Keratinocyte (primary cell): ENCODE measurements around the gene SRSF2. TPM values are rescaled to one million over a fixed set of nuclear protein-coding genes. Genes with fewer than 3 reads are reported as not detected.
"Not testable (repeated sequence)": the region's sequence is repeated elsewhere in the genome, so short reads cannot be mapped to it uniquely, and the experiment has no call there.

Experiments
- DNase-seq: peaks from one replicate; pipeline ENCODE4 v3.0.0-alpha.2; 2011; ENCODE audit warnings: low read depth, missing footprints, low spot score
- FAIRE-seq: peaks from 2 replicates; lab custom pipeline; 2011; peaks lifted over from hg19 to GRCh38; lab: Jason Lieb, UNC
- H2AFZ ChIP-seq: 2 replicates; pipeline ENCODE4 v1.6.0; 2012; ENCODE audit warnings: low read length, control low read depth, inconsistent platforms; ENCODE audit not compliant: control insufficient read depth
- H3K27ac ChIP-seq: 2 replicates; pipeline ENCODE4 v1.5.1; 2011; ENCODE audit warnings: low read length; ENCODE audit not compliant: control insufficient read depth, insufficient read depth
- H3K27me3 ChIP-seq: 3 replicates; pipeline ENCODE4 v1.6.0; 2011; ENCODE audit warnings: low read length; ENCODE audit not compliant: control insufficient read depth, insufficient read depth; ENCODE audit errors: extremely low read depth
- H3K36me3 ChIP-seq, 2 experiments: 2 replicates in 1 of 2; 3 replicates in 1 of 2; pipeline ENCODE4 v1.5.1; 2011; ENCODE audit warnings: low read length in 2 of 2, mild to moderate bottlenecking in 1 of 2; ENCODE audit not compliant: control insufficient read depth in 2 of 2, insufficient read depth in 2 of 2; ENCODE audit errors: extremely low read depth in 1 of 2
- H3K4me1 ChIP-seq: 3 replicates; pipeline ENCODE4 v1.5.1; 2011; ENCODE audit warnings: low read length; ENCODE audit not compliant: control insufficient read depth, insufficient read depth; ENCODE audit errors: extremely low read depth
- H3K4me2 ChIP-seq: 3 replicates; pipeline ENCODE4 v1.6.0; 2011; ENCODE audit warnings: low read depth, low read length; ENCODE audit not compliant: control insufficient read depth, insufficient read depth; ENCODE audit errors: extremely low read depth
- H3K4me3 ChIP-seq, 3 experiments: fragments of 200-600 bp in 1 of 3; sonication (generic) in 1 of 3; 2 replicates in 2 of 3; 3 replicates in 1 of 3; pipeline ENCODE4 v1.5.1; 2011 to 2016; ENCODE audit warnings: low read length in 3 of 3, mild to moderate bottlenecking in 3 of 3, control low read depth in 2 of 3, inconsistent platforms in 1 of 3, low read depth in 1 of 3, mixed read lengths in 1 of 3, mixed run types in 1 of 3, moderate library complexity in 1 of 3; ENCODE audit not compliant: control insufficient read depth in 2 of 3, insufficient read depth in 2 of 3; ENCODE audit errors: extremely low read depth in 1 of 3
- H3K79me2 ChIP-seq: 2 replicates; pipeline ENCODE4 v1.6.0; 2012; ENCODE audit warnings: low read length; ENCODE audit not compliant: control insufficient read depth, insufficient read depth
- H3K9ac ChIP-seq: 3 replicates; pipeline ENCODE4 v1.6.0; 2011; ENCODE audit warnings: low read length; ENCODE audit not compliant: control insufficient read depth, insufficient read depth; ENCODE audit errors: extremely low read depth
- H3K9me1 ChIP-seq: 3 replicates; pipeline ENCODE4 v1.6.0; 2011; ENCODE audit warnings: low read length; ENCODE audit not compliant: control insufficient read depth, insufficient read depth; ENCODE audit errors: extremely low read depth
- H3K9me3 ChIP-seq: 2 replicates; pipeline ENCODE4 v1.5.1; 2012; ENCODE audit warnings: low read depth, low read length; ENCODE audit not compliant: control insufficient read depth
- H4K20me1 ChIP-seq: 3 replicates; pipeline ENCODE4 v1.6.0; 2011; ENCODE audit warnings: low read length; ENCODE audit not compliant: control insufficient read depth, insufficient read depth; ENCODE audit errors: extremely low read depth
- EZH2 ChIP-seq: IDR thresholded peaks from one replicate; pipeline ENCODE4 v1.6.1; 2012; ENCODE audit warnings: inconsistent platforms, mild to moderate bottlenecking, low read length, moderate library complexity
- dilution Hi-C: fragments of 300-500 bp; cut with MboI; formaldehyde crosslinking; loops from one replicate; pipeline ENCODE4 v1.7.0; 2020; ENCODE audit warnings: low sequenced_read_pairs; ENCODE audit not compliant: extremely low pct_ligation_motif_present
- polyA plus RNA-seq, 5 experiments: library from polyadenylated mRNA; depleted of rRNA in 3 of 5; stranded (reverse) in 3 of 5; stranded (forward) in 1 of 5; unstranded in 1 of 5; fragments of >200 nt; gene quantifications; 1 replicate in 1 of 5; 2 replicates in 3 of 5; 3 replicates in 1 of 5; pipeline versions ENCODE4 v1.2.1 to v1.2.3, GENCODE V29; 2011 to 2012; ENCODE audit warnings: missing spikeins in 2 of 5, low read depth in 1 of 5, low replicate concordance in 1 of 5
- TF ChIP-seq, protein P1 (sequence below), 3 experiments: IDR thresholded peaks in 1 of 3; conservative IDR thresholded peaks in 1 of 3; optimal IDR thresholded peaks in 1 of 3; 2 replicates in 2 of 3; 3 replicates in 1 of 3; pipeline versions ENCODE3 to v1.5.1; 2011; ENCODE audit warnings: low read length in 3 of 3, mild to moderate bottlenecking in 3 of 3, moderate library complexity in 2 of 3, control low read depth in 1 of 3, inconsistent platforms in 1 of 3; ENCODE audit not compliant: insufficient read depth in 2 of 3; ENCODE audit errors: extremely low read depth in 1 of 3

The SRSF2 gene
- polyA plus RNA-seq, 1 donor (not counting 4 experiments of a cell fraction or from before 2014, with no cell fraction given): 249 TPM

DNA sequence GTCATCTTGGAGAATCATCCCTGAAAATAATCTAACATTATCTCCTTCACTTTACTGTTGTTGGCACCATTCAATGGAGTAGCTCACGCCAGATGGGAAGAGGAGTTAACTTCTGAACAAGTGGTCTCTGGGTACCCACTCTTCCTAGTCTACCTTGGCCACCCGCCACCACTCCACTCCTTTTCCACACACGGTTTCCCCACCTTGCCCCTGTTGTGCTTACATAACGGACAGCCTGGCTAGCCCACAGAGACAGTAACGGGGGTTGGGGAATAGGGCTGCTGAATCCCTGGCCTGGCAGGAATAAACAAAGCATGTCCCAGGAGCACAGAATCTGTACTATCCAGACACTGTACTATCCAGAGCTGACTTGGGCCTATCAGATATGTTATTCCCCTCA is 22.8 kb downstream of the SRSF2 start:
- no peak for FAIRE-seq
- no peak for TF ChIP-seq EZH2
- TF ChIP-seq, protein P1, sequence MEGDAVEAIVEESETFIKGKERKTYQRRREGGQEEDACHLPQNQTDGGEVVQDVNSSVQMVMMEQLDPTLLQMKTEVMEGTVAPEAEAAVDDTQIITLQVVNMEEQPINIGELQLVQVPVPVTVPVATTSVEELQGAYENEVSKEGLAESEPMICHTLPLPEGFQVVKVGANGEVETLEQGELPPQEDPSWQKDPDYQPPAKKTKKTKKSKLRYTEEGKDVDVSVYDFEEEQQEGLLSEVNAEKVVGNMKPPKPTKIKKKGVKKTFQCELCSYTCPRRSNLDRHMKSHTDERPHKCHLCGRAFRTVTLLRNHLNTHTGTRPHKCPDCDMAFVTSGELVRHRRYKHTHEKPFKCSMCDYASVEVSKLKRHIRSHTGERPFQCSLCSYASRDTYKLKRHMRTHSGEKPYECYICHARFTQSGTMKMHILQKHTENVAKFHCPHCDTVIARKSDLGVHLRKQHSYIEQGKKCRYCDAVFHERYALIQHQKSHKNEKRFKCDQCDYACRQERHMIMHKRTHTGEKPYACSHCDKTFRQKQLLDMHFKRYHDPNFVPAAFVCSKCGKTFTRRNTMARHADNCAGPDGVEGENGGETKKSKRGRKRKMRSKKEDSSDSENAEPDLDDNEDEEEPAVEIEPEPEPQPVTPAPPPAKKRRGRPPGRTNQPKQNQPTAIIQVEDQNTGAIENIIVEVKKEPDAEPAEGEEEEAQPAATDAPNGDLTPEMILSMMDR (optimal IDR thresholded peaks at IDR 0.05 in 1 of 3, IDR thresholded peaks at IDR 0.05 in 1 of 3, conservative IDR thresholded peaks at IDR 0.05 in 1 of 3; ENCODE audit: extremely low read depth in 1 of 3, insufficient read depth in 2 of 3, low read length in 3 of 3): no peak
- Histone ChIP-seq H3K27ac (no peak overlapping the region), H3K4me3 (no peak overlapping the region), H3K36me3 (peaks cover 22 to 38% of the 10 kb centered on the region in 2 experiments), H3K9me3 (no peaks in the 10 kb centered on the region), H3K4me1 (peaks cover 13% of the 10 kb centered on the region), H2AFZ (no peak overlapping the region), H4K20me1 (no peaks in the 10 kb centered on the region), H3K4me2 (no peak overlapping the region), H3K9me1 (no peaks in the 10 kb centered on the region), H3K79me2 (peaks cover 13% of the 10 kb centered on the region), H3K9ac (no peak overlapping the region), H3K27me3 (no peaks in the 10 kb centered on the region)
- no peak for DNase-seq
- dilution Hi-C loops: no loop called here

DNA sequence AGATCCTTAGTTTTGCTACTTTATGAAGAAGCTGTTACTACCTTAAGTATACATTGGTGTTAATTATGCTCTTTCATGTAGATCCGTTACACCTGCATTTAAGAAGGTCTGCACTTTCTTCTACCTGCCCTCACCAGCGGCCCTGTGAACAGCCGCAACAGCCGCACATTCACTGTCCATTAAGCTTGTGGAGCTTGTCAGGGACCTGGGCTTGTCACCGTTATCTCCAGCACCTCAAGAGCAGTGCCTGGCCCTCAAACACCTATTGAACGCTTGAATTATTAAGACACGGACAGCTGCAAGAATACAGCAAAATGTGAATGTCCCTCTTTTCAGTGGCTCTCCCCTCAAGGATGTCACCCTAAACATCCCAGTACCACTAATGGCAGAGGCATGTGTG is 23.4 kb downstream of the SRSF2 start:
- Histone ChIP-seq H3K4me1 (peaks cover 18% of the 10 kb centered on the region), H3K9ac (no peak overlapping the region), H3K36me3 (peaks cover 17 to 34% of the 10 kb centered on the region in 2 experiments), H3K9me1 (no peaks in the 10 kb centered on the region), H2AFZ (no peak overlapping the region), H3K79me2 (peaks cover 17% of the 10 kb centered on the region), H4K20me1 (no peaks in the 10 kb centered on the region), H3K4me3 (no peak overlapping the region), H3K27ac (no peak overlapping the region), H3K27me3 (no peaks in the 10 kb centered on the region), H3K9me3 (no peaks in the 10 kb centered on the region), H3K4me2 (no peak overlapping the region)
- dilution Hi-C loops: no loop called here
- TF ChIP-seq, protein P1 (optimal IDR thresholded peaks at IDR 0.05 in 1 of 3, IDR thresholded peaks at IDR 0.05 in 1 of 3, conservative IDR thresholded peaks at IDR 0.05 in 1 of 3; ENCODE audit: extremely low read depth in 1 of 3, insufficient read depth in 2 of 3, low read length in 3 of 3): no peak
- FAIRE-seq (no peak), DNase-seq (no peak)

DNA sequence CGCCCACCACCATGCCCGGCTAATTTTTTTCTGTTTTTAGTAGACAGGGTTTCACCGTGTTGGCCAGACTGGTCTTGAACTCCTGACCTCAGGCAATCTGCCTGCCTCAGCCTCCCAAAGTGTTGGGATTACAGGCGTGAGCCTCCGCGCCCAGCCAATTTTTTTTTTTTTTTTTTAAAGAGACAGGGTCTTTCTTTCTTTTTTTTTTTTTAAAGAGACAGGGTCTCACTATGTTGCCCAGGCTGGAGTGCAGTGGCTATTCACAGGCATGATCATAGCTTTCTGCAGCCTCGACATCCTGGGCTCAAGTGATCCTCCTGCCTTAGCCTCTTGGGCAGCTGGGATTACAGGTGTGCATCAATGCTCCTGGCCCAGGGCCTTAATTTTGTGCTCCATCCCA is 24.8 kb downstream of the SRSF2 start:
- H3K4me3 ChIP-seq, H4K20me1 ChIP-seq, H3K9ac ChIP-seq, FAIRE-seq, H3K9me3 ChIP-seq, DNase-seq, H2AFZ ChIP-seq, H3K27ac ChIP-seq, H3K27me3 ChIP-seq, H3K4me2 ChIP-seq, dilution Hi-C loops, H3K9me1 ChIP-seq: not testable (repeated sequence)
- H3K79me2 ChIP-seq: peaks cover 27% of the 10 kb centered on the region
- H3K36me3 ChIP-seq: peaks cover 10 to 31% of the 10 kb centered on the region in 2 experiments
- H3K4me1 ChIP-seq: peaks cover 24% of the 10 kb centered on the region
